HG03571 (cell line): Measurements from ENCODE around the gene SREBF1.

Experiments
- ATAC-seq: cut with Tn5 transposase; IDR thresholded peaks from one replicate; pipeline ENCODE4 v1.9.1; 2021; ENCODE audit not compliant: unreplicated experiment

The SREBF1 gene

GRCh38 chr17:17859909-17860765 is 23.4 kb upstream of the SREBF1 start:
- ATAC-seq: no peak

DNA sequence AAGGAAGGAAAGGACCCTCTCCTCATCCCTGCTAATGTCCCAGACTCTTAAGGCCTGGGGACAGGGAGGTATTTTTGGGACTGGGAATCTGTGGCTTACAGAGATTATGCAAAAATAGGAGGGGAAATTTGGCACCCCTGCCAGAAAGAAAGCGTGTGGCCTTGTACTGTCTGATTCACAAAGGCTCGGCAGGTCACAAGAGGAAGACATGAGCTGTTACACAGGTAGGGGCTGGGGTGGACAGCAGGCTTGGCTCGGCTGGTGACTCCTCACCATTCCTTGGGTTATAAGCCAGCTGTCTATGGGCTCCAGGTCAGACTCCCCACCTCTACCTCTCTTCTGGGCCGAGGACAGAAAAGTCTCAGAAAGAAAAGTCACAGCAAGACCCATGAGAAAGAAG is 20.7 kb upstream of the SREBF1 start:
- ATAC-seq: no peak

DNA sequence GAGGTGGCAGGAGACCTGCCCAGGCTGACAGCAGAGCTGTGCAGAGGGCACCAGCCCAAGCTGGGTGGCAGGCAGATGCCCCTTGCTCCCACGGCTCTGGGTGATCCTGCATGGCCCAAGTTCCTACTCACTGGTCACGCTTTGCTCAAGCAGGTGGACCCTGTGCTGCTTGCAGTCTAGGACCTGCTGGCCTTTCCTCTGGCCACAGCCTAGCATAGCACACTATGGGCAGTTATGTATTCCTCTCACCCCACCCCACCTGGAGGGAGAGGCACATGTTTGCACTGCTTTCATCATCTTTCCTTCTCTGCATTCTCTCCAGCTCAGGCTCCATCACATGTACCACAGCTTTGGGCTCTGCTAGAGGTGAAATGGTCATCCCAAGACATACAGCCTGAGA is 19.6 kb upstream of the SREBF1 start:
- ATAC-seq: no peak

DNA sequence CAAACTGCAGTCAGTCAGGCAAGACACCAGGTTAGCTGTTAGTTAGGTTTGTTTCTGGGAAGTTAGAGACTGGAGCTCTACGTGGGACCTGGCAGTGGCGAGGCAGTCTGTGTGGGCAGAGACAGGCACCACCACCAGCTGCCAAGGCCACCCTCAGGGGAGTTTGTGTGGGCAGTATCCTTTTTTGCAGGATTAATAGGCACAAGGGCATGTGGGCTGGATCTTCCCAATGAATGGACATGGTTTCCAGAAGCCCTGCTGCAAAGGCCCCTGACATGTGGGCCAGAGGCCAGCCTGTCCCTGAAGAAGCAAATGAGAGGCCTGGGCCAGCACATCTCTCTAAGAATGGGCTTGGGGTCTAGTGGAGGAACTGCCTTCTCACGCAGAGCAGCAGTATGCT is 19.2 kb upstream of the SREBF1 start:
- no peak for ATAC-seq

DNA sequence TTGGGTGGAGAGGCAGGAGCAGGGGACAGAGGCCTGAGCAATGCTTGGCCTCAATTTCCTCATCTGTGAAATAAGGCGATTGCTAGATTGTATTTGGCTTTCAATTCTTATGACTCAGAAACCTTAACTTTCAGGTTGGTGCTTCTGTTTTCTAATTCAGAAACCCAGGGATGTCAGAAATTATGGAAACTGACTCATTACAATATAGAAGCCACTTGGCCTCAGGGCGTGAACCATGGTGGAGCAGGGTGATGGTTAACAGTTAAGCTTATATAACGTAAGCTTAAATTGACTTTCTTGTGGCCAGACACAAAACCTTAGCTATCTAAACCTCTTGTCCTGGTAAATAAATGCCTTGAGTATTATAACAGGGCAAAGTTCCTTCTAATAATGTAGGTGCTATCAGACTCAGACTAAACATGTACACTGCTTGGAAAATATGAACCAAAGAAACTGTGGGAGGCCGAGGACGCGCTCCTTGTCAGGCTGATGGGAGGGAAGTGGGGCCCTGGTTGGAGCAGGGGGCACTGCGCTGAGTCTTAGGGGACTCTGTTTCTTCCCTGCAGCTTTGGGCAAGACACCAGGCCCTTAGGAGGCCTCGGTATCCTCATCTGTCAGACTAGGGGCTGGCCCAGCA is 17.1 kb upstream of the SREBF1 start:
- no peak for ATAC-seq

GRCh38 chr17:17852930-17853329 is 16.1 kb upstream of the SREBF1 start:
- ATAC-seq: no peak

- no peak for ATAC-seq
Measured at GRCh38 chr17:17851103-17852002, 14.6 kb upstream of the SREBF1 start.

DNA sequence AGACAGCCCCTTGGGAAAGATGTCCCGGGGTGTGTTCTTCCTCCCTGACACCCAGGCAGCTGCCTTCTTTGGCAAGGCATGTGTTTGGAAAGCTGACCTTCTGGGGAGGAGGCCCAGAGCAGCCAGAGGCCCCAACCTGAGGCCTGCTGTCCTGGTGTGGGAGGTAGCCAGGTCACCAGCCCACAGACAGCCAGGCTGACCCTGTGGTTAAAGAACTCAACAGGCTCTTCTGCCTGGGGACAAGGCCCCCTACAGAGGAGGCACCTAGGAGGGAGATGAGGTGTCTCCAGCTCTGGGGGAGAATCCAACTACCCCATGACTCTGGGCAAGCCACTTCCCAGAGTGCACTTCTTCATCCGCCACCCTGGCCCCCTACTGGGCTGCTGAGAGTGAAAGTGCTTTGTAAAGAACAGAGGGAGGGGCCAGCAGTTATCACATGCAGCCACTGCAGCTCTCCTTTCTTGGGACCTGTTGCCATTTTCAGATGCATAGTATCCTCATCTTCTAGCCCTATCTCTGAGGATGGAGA is 13.1 kb upstream of the SREBF1 start:
- no peak for ATAC-seq

- ATAC-seq: no peak
Measured at GRCh38 chr17:17849147-17849820, 12.5 kb upstream of the SREBF1 start.

- no peak for ATAC-seq
Measured at GRCh38 chr17:17848311-17849082, 11.7 kb upstream of the SREBF1 start.

DNA sequence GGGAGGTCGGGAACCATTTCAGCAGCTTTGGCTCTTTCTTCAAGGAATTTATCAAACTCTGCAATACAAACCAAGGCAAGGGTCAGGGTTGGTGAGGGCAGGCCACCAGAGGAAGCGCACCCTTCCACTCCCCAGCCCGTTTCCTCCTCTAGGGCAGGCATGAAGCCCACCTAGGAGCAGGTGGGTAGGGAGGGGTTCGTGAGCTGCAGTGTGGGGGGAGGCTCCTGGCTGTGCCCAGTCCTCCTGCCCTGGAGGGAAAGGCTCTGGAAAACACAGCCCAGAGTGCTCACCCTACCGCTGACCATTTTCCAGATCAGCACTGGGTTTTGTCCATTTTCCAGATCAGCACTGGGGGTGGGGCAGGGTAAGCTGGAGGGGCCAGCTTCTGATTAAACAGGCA is 10.9 kb upstream of the SREBF1 start:
- ATAC-seq: no peak

DNA sequence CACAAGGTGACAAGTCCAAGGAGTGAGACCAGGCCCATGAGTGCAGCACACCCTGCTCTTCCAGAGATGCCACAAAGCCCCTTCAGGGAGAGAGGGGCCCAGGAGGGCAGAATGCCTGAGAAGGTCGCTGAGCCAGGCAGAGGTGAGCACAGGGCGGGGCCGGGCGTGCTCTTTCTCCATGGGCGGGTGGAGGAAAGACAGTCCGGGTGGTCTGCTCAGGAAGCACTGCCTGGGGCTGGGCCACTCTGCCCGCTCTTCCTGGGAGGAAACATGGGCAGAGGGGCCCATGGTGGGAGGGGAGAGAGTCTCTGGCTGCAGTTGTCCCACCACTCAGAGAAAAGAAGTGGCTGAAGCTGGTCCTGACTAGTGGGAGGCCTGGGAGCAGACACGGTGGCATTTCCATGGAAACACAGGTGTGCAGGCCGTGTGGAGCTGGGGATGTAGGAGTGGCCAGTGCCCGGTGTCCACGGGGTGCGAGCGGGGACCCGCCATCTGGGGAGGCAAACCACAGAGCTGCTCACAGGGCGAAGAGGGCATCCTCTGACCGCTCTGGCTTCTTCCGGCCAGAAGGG is 10.4 kb upstream of the SREBF1 start:
- ATAC-seq: no peak

GRCh38 chr17:17846645-17847044 is 9.9 kb upstream of the SREBF1 start:
- ATAC-seq: no peak

DNA sequence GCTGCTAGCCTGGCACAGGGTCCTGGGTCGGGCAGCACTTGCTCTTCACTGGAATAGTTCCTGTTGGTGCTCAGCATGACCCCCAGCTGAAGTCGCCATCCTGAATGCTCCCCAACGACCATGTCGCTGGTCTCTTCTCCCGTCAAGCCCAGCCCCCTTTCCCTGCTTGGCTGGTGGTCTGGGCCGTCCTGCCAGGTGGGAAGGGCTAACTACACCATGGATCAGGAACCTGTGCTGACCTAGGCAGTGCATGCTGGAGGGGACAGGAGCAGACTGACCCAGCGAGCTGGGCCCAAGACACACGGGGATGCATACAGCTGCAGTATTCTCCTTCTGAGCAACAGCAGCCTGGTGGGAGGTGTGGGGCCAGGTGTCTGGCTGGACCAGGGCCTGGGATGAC is 9.2 kb upstream of the SREBF1 start:
- ATAC-seq: no peak

DNA sequence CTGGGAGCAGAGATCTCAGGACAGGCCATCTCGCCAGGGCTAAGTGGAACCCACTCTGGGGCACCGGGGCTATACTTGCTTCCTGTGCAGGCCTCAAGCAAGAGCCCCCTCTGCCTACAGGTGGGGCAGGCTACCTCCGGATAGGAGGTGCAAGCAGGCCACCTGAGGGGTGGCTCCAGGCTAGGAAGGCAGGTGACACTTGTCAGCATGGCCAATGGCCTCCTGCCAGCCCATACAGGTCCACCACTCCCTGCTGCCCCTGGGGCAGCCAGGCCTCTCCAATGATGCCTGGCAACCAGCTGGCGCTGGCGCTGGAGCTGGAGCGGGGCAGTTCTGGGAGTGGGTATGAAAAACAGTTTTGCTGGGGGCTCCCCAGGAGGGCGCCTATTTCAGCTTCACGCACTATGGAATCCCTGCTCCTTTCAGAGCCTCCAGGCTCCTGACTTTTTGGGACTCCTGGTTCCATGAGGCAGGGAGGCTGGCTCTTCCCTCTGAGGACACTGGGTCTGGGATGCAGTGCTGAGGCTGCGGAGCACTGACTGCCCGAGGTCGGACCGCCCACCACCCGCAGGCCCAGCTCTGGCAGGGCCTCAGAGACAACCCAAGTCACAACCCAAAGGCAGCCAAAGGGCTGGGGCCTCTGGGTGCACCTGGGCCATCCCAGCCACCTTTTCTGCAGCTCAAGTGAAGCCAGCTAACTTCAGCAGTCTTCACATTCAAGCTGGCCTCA is 8.4 kb upstream of the SREBF1 start:
- no peak for ATAC-seq

DNA sequence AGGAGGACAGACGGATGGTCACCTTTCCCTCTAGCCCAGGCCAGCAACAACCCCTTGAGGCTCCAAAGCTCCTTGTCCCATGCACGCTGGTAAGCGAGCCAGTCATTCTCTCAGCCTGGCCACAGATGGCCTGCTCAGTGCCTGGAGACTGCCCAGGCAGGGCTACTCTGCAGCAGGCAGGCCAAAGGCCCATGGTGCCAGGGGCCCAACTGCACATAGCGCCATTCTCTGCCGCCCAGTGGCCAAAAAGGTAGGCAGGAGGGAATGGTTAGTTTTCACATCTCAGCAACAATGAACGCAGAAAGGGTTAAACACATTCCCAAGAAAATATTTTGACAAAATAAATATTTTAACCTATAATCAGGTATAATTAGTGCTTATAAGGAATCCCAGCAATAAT is 7.7 kb upstream of the SREBF1 start:
- no peak for ATAC-seq

GRCh38 chr17:17844079-17844478 is 7.3 kb upstream of the SREBF1 start:
- ATAC-seq: no peak

DNA sequence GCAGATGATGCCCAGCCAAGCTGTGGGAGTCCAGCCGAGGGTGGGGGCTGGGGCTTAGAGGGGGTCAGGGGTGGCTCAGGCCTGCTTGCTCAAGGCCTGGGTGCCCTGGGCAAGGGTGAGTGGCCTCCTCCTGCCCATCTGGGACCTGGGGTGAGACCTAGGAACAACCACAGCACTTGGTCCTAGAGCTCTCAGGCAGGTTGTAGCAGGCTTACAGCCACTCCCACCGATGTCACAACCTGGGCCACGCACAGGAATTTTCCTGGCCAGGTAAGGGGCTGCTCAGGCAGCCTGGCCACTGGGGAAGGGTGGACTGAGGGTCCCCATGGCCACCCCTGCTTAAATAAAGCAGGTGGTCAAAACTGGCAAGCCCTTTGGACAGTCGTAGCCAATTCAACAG is 6.3 kb upstream of the SREBF1 start:
- ATAC-seq: no peak
